ENCODE results near the gene ANKRD22. TPM values are rescaled to one million over a fixed set of nuclear protein-coding genes. Genes with fewer than 3 reads are reported as not detected.

ANKRD22 gene
- total RNA-seq, 2 donors from 2014 or later: 26.6 to 28.2 TPM

GRCh38 chr10:88852327-88852726 is 683 bp upstream of the ANKRD22 start:
- intact Hi-C loops (cut with DNase I): no loop called here
- Histone ChIP-seq H3K27me3 (no peaks in the 10 kb centered on the region), H3K36me3 (no peaks in the 10 kb centered on the region), H3K27ac (peak overlapping the region; percentile 78), H3K4me1 (peaks cover 6% of the 10 kb centered on the region), H3K9me3 (no peaks in the 10 kb centered on the region), H3K4me3 (no peak overlapping the region), H3K9ac (ENCODE audit: low read depth in 2 of 2, low read length in 2 of 2) (peak overlapping the region in 1 of 2 donors; percentile 16)
- DNase-seq: peak; percentile 61
- no peak for TF ChIP-seq CTCF (IDR thresholded peaks at IDR 0.05)

GRCh38 chr10:88850712-88851111 is 932 bp downstream of the ANKRD22 start:
- Histone ChIP-seq H3K4me1 (peaks cover 6% of the 10 kb centered on the region), H3K9ac (ENCODE audit: low read depth in 2 of 2, low read length in 2 of 2) (peak overlapping the region in 1 of 2 donors; percentile 82), H3K4me3 (peak overlapping the region; percentile 26), H3K27ac (peak overlapping the region; percentile 78), H3K9me3 (no peaks in the 10 kb centered on the region), H3K36me3 (no peaks in the 10 kb centered on the region), H3K27me3 (no peaks in the 10 kb centered on the region)
- intact Hi-C loops (cut with DNase I): no loop called here
- TF ChIP-seq CTCF (IDR thresholded peaks at IDR 0.05): no peak
- no peak for DNase-seq

GRCh38 chr10:88849234-88849633 is 2.4 kb downstream of the ANKRD22 start:
- DNase-seq: no peak
- Histone ChIP-seq H3K27me3 (no peaks in the 10 kb centered on the region), H3K4me1 (peaks cover 6% of the 10 kb centered on the region), H3K36me3 (no peaks in the 10 kb centered on the region), H3K9me3 (no peaks in the 10 kb centered on the region), H3K9ac (ENCODE audit: low read depth in 2 of 2, low read length in 2 of 2) (peak overlapping the region in 1 of 2 donors; percentile 6), H3K4me3 (no peak overlapping the region), H3K27ac (peak overlapping the region; percentile 36)
- TF ChIP-seq CTCF (IDR thresholded peaks at IDR 0.05): no peak
- intact Hi-C loops (cut with DNase I): loop anchor here (10.0 kb wide), 1 partner anchor 366 kb away; no protein-coding TSS in a partner anchor

- no peak for DNase-seq
- intact Hi-C loops (cut with DNase I): loop anchor here (10.0 kb wide), 1 partner anchor 366 kb away; no protein-coding TSS in a partner anchor
- Histone ChIP-seq H3K9me3 (no peaks in the 10 kb centered on the region), H3K27me3 (no peaks in the 10 kb centered on the region), H3K4me1 (peaks cover 6% of the 10 kb centered on the region), H3K27ac (peak overlapping the region; percentile 36), H3K9ac (ENCODE audit: low read depth in 2 of 2, low read length in 2 of 2) (peak overlapping the region in 1 of 2 donors; percentile 31), H3K36me3 (no peaks in the 10 kb centered on the region), H3K4me3 (no peak overlapping the region)
- no peak for TF ChIP-seq CTCF (IDR thresholded peaks at IDR 0.05)
These were observed 3.1 kb downstream of the ANKRD22 start for GRCh38 chr10:88848499-88848898.

DNA sequence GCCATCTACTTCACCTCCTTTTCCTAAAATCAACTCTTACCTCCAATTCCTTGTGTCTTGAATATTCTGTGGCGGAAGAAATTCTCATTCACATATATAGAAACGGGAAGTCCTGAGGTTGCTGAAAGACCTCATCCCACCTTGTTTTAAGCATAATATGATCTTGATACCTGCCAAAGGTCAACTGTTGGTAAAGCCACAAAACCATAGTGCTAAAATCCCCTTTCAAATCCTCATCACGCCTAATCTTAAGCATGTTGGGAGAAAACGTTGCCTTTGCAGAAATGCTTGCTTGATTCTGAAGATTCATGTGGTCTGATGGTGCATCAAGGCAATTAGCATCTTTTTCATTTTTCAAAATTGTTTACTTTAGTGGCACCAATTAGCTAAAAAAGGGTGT is 8.5 kb downstream of the ANKRD22 start:
- no peak for DNase-seq
- no peaks in the 10 kb centered on the region for H3K27me3 ChIP-seq
- intact Hi-C loops (cut with DNase I): loop anchor here (10.0 kb wide), 1 partner anchor 372 kb away; no protein-coding TSS in a partner anchor
- H3K36me3 ChIP-seq: no peaks in the 10 kb centered on the region
- no peak overlapping the region for H3K4me3 ChIP-seq
- H3K9me3 ChIP-seq: no peaks in the 10 kb centered on the region
- H3K27ac ChIP-seq: no peak overlapping the region
- no peak overlapping the region for H3K9ac ChIP-seq (ENCODE audit: low read depth in 2 of 2, low read length in 2 of 2)
- TF ChIP-seq CTCF (IDR thresholded peaks at IDR 0.05): no peak
- H3K4me1 ChIP-seq: no peaks in the 10 kb centered on the region
